IMR-90 (cell line): Measurements from ENCODE around the gene DNAH5. TPM values are rescaled to one million over a fixed set of nuclear protein-coding genes. Genes with fewer than 3 reads are reported as not detected.

Experiments used
- ATAC-seq: fragments of 200-7000 bp; cut with Tn5 transposase; 2 replicates; pipeline ENCODE4 v1.9.1; 2020; ENCODE audit warnings: low read depth, mild to moderate bottlenecking, moderate library complexity
- BruUV-seq: library from RNA; stranded (reverse); fragments of 400-500 nt; replicated peaks from 2 replicates; lab custom pipeline; 2021; lab: Mats Ljungman, UMichigan
- CTCF ChIA-PET: fragments of 300-600 bp; formaldehyde crosslinking; extraction: SDS; loops from one replicate; lab custom pipeline; 2021; ENCODE audit warnings: antibody characterized with exemption; lab: Yijun Ruan, JAX
- POLR2A ChIA-PET: fragments of 300-600 bp; sonication (Branson Sonifier 250); formaldehyde crosslinking; loops from one replicate; lab custom pipeline; 2022; ENCODE audit warnings: antibody characterized with exemption; ENCODE audit not compliant: unreplicated experiment; lab: Charles Lee
- DNase-seq: peaks from one replicate; pipeline ENCODE4 v3.0.0; 2013
- H2AFZ ChIP-seq: replicated peaks from 2 replicates; pipeline ENCODE3; 2013; ENCODE audit warnings: low read length, mild to moderate bottlenecking; ENCODE audit not compliant: poor library complexity
- H2AK5ac ChIP-seq: 2 replicates; pipeline ENCODE4 v1.6.1; 2013; ENCODE audit warnings: low read depth, low read length, inconsistent platforms
- H2AK9ac ChIP-seq: replicated peaks from 2 replicates; pipeline ENCODE3; 2013; ENCODE audit warnings: mild to moderate bottlenecking, low read depth, low read length, moderate library complexity; ENCODE audit not compliant: poor library complexity
- H2BK120ac ChIP-seq: 2 replicates; pipeline ENCODE4 v1.6.1; 2013; ENCODE audit warnings: low read depth, low read length, inconsistent platforms
- H2BK15ac ChIP-seq: 3 replicates; pipeline ENCODE4 v1.6.1; 2013; ENCODE audit warnings: low read depth, low read length, inconsistent platforms
- H2BK20ac ChIP-seq: 2 replicates; pipeline ENCODE4 v1.6.1; 2013; ENCODE audit warnings: low read depth, mild to moderate bottlenecking, inconsistent platforms, low read length, moderate library complexity
- H2BK5ac ChIP-seq: 2 replicates; pipeline ENCODE4 v1.6.1; 2013; ENCODE audit warnings: mild to moderate bottlenecking, low read depth, low read length, inconsistent platforms; ENCODE audit not compliant: poor library complexity, severe bottlenecking
- H3K14ac ChIP-seq: replicated peaks from 2 replicates; pipeline ENCODE4 v1.6.1; 2013; ENCODE audit warnings: low read depth, low read length, inconsistent platforms
- H3K18ac ChIP-seq: 2 replicates; pipeline ENCODE4 v1.6.1; 2013; ENCODE audit warnings: low read depth, low read length, control low read depth
- H3K23ac ChIP-seq: 2 replicates; pipeline ENCODE4 v1.6.1; 2013; ENCODE audit warnings: low read depth, low read length, inconsistent platforms
- H3K27ac ChIP-seq: 2 replicates; pipeline ENCODE4 v1.5.1; 2013; ENCODE audit warnings: mild to moderate bottlenecking, control low read depth, low read length; ENCODE audit not compliant: insufficient read depth
- H3K27me3 ChIP-seq: 2 replicates; pipeline ENCODE4 v1.6.1; 2013; ENCODE audit warnings: low read length; ENCODE audit not compliant: control insufficient read depth, insufficient read depth
- H3K36me3 ChIP-seq: 2 replicates; pipeline ENCODE4 v1.6.1; 2013; ENCODE audit warnings: low read length, mixed read lengths; ENCODE audit not compliant: control insufficient read depth, insufficient read depth
- H3K4ac ChIP-seq: 2 replicates; pipeline ENCODE4 v1.6.1; 2013; ENCODE audit warnings: low read depth, low read length, inconsistent platforms
- H3K4me1 ChIP-seq: 2 replicates; pipeline ENCODE4 v1.6.1; 2013; ENCODE audit warnings: low read length, mixed read lengths; ENCODE audit not compliant: control insufficient read depth, insufficient read depth
- H3K4me2 ChIP-seq: 2 replicates; pipeline ENCODE4 v1.6.1; 2013; ENCODE audit warnings: low read depth, mild to moderate bottlenecking, control low read depth, low read length, moderate library complexity
- H3K4me3 ChIP-seq: 2 replicates; pipeline ENCODE4 v1.5.1; 2013; ENCODE audit warnings: low read depth, mild to moderate bottlenecking, control low read depth, low read length, moderate library complexity; ENCODE audit not compliant: insufficient read depth
- H3K56ac ChIP-seq: 2 replicates; pipeline ENCODE4 v1.6.1; 2013; ENCODE audit warnings: low read length, inconsistent platforms; ENCODE audit not compliant: insufficient read depth; ENCODE audit errors: extremely low read depth
- H3K79me1 ChIP-seq, 2 experiments: 2 replicates each; pipeline ENCODE4 v1.6.1; 2013; ENCODE audit warnings: low read length in 2 of 2, inconsistent platforms in 1 of 2, low read depth in 1 of 2
- H3K9ac ChIP-seq: 2 replicates; pipeline ENCODE4 v1.6.1; 2013; ENCODE audit warnings: low read depth, low read length, control low read depth
- H3K9me1 ChIP-seq: 2 replicates; pipeline ENCODE4 v1.6.1; 2013; ENCODE audit warnings: low read length, inconsistent platforms; ENCODE audit not compliant: insufficient read depth
- H3K9me3 ChIP-seq: 2 replicates; pipeline ENCODE4 v1.6.1; 2013; ENCODE audit warnings: low read length; ENCODE audit not compliant: control insufficient read depth, insufficient read depth
- H4K20me1 ChIP-seq: 2 replicates; pipeline ENCODE4 v1.6.1; 2013; ENCODE audit warnings: low read length, inconsistent platforms; ENCODE audit not compliant: insufficient read depth
- H4K5ac ChIP-seq: 2 replicates; pipeline ENCODE4 v1.6.1; 2013; ENCODE audit warnings: mild to moderate bottlenecking, low read depth, low read length, control low read depth
- H4K8ac ChIP-seq, 2 experiments: 2 replicates each; pipeline ENCODE4 v1.6.1; 2013; ENCODE audit warnings: low read depth in 2 of 2, low read length in 2 of 2, control low read depth in 1 of 2, inconsistent platforms in 1 of 2
- H4K91ac ChIP-seq: 2 replicates; pipeline ENCODE4 v1.6.1; 2013; ENCODE audit warnings: low read depth, low read length, inconsistent platforms; ENCODE audit not compliant: insufficient read depth
- BHLHE40 ChIP-seq: fragments of 150-350 bp; IDR thresholded peaks from 2 replicates; pipeline ENCODE4 v1.6.1; 2016; ENCODE audit warnings: mild to moderate bottlenecking, low read depth, low read length
- CEBPB ChIP-seq: IDR thresholded peaks from 2 replicates; pipeline ENCODE4 v1.6.1; 2012; ENCODE audit warnings: low read depth, low read length, improper control_type of control experiment
- CHD1 ChIP-seq: IDR thresholded peaks from 2 replicates; pipeline ENCODE4 v1.6.1; 2012; ENCODE audit warnings: low read depth, low read length, improper control_type of control experiment
- CTCF ChIP-seq: conservative IDR thresholded peaks from 2 replicates; pipeline ENCODE4 v1.5.1; 2012; ENCODE audit warnings: mild to moderate bottlenecking, low read depth, low read length, improper control_type of control experiment
- FOS ChIP-seq: fragments of 150-350 bp; IDR thresholded peaks from 2 replicates; pipeline ENCODE4 v1.6.1; 2016; ENCODE audit warnings: low read depth, low read length
- MAFK ChIP-seq: IDR thresholded peaks from 2 replicates; pipeline ENCODE4 v1.6.1; 2012; ENCODE audit warnings: low read depth, low read length, improper control_type of control experiment
- MAZ ChIP-seq: IDR thresholded peaks from 2 replicates; pipeline ENCODE4 v1.6.1; 2012; ENCODE audit warnings: low read depth, mild to moderate bottlenecking, low read length, improper control_type of control experiment, moderate library complexity, borderline replicate concordance
- MXI1 ChIP-seq: IDR thresholded peaks from 2 replicates; pipeline ENCODE4 v1.6.1; 2012; ENCODE audit warnings: low read depth, mild to moderate bottlenecking, low read length, moderate library complexity, borderline replicate concordance
- NFE2L2 ChIP-seq: fragments of 150-350 bp; IDR thresholded peaks from 2 replicates; pipeline ENCODE4 v1.6.1; 2016; ENCODE audit warnings: low read depth, mild to moderate bottlenecking, low read length
- POLR2A ChIP-seq: IDR thresholded peaks from 2 replicates; pipeline ENCODE4 v1.6.1; 2012; ENCODE audit warnings: mild to moderate bottlenecking, low read depth, low read length
- RAD21 ChIP-seq: IDR thresholded peaks from 2 replicates; pipeline ENCODE4 v1.6.1; 2012; ENCODE audit warnings: low read length, improper control_type of control experiment
- RCOR1 ChIP-seq: IDR thresholded peaks from 2 replicates; pipeline ENCODE4 v1.6.1; 2012; ENCODE audit warnings: mild to moderate bottlenecking, low read length, improper control_type of control experiment; ENCODE audit not compliant: insufficient replicate concordance
- RFX5 ChIP-seq: IDR thresholded peaks from 2 replicates; pipeline ENCODE4 v1.8.0; 2012; ENCODE audit warnings: low read depth, mild to moderate bottlenecking, low read length, moderate library complexity
- SMC3 ChIP-seq: fragments of 150-350 bp; IDR thresholded peaks from 2 replicates; pipeline ENCODE4 v1.6.1; 2016; ENCODE audit warnings: low read depth, mild to moderate bottlenecking, antibody characterized with exemption, low read length, moderate library complexity
- USF2 ChIP-seq: fragments of 150-350 bp; IDR thresholded peaks from 2 replicates; pipeline ENCODE4 v1.6.1; 2017; ENCODE audit warnings: mild to moderate bottlenecking, antibody characterized with exemption, low read length, low read depth
- WGBS, 2 experiments: methylation state at CpG; one replicate each; pipeline versions ENCODE4 v1.1.5 to v1.1.7; 2013; ENCODE audit warnings: missing lambda C conversion rate in 2 of 2; ENCODE audit not compliant: insufficient read length in 1 of 2; ENCODE audit errors: extremely low coverage in 2 of 2; 5-methylcytosine and 5-hydroxymethylcytosine counted together
- dilution Hi-C: fragments of 300-500 bp; cut with HindIII; formaldehyde crosslinking; loops from one replicate; pipeline ENCODE4 v1.14.3; 2018; ENCODE audit warnings: low sequenced_read_pairs; ENCODE audit not compliant: unreplicated experiment
- in situ Hi-C: fragments of 300-500 bp; cut with MboI; formaldehyde crosslinking; loops from 3 replicates; pipeline ENCODE4 v1.14.3; 2019; ENCODE audit warnings: low sequenced_read_pairs, inconsistent platforms, mixed read lengths
- intact Hi-C: fragments of 100-400 bp; cut with micrococcal nuclease; formaldehyde crosslinking; loops from 2 replicates; pipeline ENCODE4 v1.10.0; 2022
- polyA plus RNA-seq, 3 experiments: library from polyadenylated mRNA; depleted of rRNA; stranded (reverse); fragments of >200 nt; gene quantifications; 2 replicates each; pipeline ENCODE4 v1.2.3, GENCODE V29; 2012; ENCODE audit warnings: low replicate concordance in 1 of 3
- total RNA-seq: library from RNA; depleted of rRNA; stranded (reverse); fragments of >200 nt; gene quantifications from 2 replicates; pipeline ENCODE4 v1.2.3, GENCODE V29; 2012
- TF ChIP-seq, protein P1 (sequence below): fragments of 150-350 bp; IDR thresholded peaks from 2 replicates; pipeline ENCODE4 v1.6.1; 2016; ENCODE audit warnings: low read depth, mild to moderate bottlenecking, low read length, moderate library complexity, borderline replicate concordance

Gene DNAH5
- total and polyA plus RNA-seq, 2 of the 4 experiments (the other 2 are of a cell fraction) = 1.9 to 4.3 TPM

- no peak overlapping the region for H3K4ac ChIP-seq
- intact Hi-C loops (no loop called here), dilution Hi-C loops (no loop called here), in situ Hi-C loops (no loop called here)
- H3K4me2 ChIP-seq = no peak overlapping the region
- H4K5ac ChIP-seq = no peak overlapping the region
- ChIA-PET CTCF (no interaction called here), POLR2A (no interaction called here)
- H2BK5ac ChIP-seq = no peak overlapping the region
- H3K56ac ChIP-seq = no peak overlapping the region
- H3K9me3 ChIP-seq = no peaks in the 10 kb centered on the region
- H4K91ac ChIP-seq = no peak overlapping the region
- no peak overlapping the region for H2AK5ac ChIP-seq
- H4K8ac ChIP-seq = no peak overlapping the region
- H3K79me1 ChIP-seq = no peaks in the 10 kb centered on the region
- H3K9ac ChIP-seq = no peak overlapping the region
- H3K14ac ChIP-seq = no peak overlapping the region
- no peaks in the 10 kb centered on the region for H3K27me3 ChIP-seq
- H4K20me1 ChIP-seq = no peaks in the 10 kb centered on the region
- TF ChIP-seq BHLHE40 (no peak), RFX5 (no peak), MAFK (no peak), CTCF (no peak), MAZ (no peak), CEBPB (no peak), RAD21 (no peak), CHD1 (no peak), RCOR1 (no peak), MXI1 (no peak), NFE2L2 (no peak), SMC3 (no peak), POLR2A (no peak), USF2 (no peak), FOS (no peak)
- TF ChIP-seq, protein P1, sequence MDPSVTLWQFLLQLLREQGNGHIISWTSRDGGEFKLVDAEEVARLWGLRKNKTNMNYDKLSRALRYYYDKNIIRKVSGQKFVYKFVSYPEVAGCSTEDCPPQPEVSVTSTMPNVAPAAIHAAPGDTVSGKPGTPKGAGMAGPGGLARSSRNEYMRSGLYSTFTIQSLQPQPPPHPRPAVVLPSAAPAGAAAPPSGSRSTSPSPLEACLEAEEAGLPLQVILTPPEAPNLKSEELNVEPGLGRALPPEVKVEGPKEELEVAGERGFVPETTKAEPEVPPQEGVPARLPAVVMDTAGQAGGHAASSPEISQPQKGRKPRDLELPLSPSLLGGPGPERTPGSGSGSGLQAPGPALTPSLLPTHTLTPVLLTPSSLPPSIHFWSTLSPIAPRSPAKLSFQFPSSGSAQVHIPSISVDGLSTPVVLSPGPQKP = no peak
- H3K4me3 ChIP-seq = no peak overlapping the region
- H3K36me3 ChIP-seq = peaks cover 10% of the 10 kb centered on the region
- H2BK20ac ChIP-seq = no peak overlapping the region
- H3K4me1 ChIP-seq = no peaks in the 10 kb centered on the region; the same call in 1 of the 2 replicates
- DNase-seq = no peak
- H2AFZ ChIP-seq = no peak overlapping the region
- 89% methylated on average over 3 of the region's 13 CpGs; no CpG with 5 or more reads in 1 of the 2 experiments for WGBS, 2 experiments
- H2BK120ac ChIP-seq = no peak overlapping the region
- H3K18ac ChIP-seq = no peak overlapping the region
- no TSS peak for BruUV-seq
- no peak overlapping the region for H3K27ac ChIP-seq
- no peaks in the 10 kb centered on the region for H3K9me1 ChIP-seq
- ATAC-seq = no peak
- H3K23ac ChIP-seq = no peak overlapping the region
- H2BK15ac ChIP-seq = no peak overlapping the region
- H2AK9ac ChIP-seq = no peak overlapping the region
Observed at GRCh38 chr5:13910637-13911288, 33.7 kb downstream of the DNAH5 start.
